ENCODE data around the gene FADS2.

Gene FADS2

GRCh38 chr11:61814247-61814957 is 13.7 kb upstream of the FADS2 start:
- Histone ChIP-seq H3K36me3 (ENCODE audit: insufficient read depth, low read length) (peaks cover 45% of the 10 kb centered on the region), H3K27ac (ENCODE audit: low read depth, low read length) (peak overlapping the region; percentile 81), H3K4me1 (ENCODE audit: insufficient read depth, low read length) (peaks cover 11% of the 10 kb centered on the region), H3K4me3 (ENCODE audit: low read length) (peak overlapping the region; percentile 51), H3K9ac (ENCODE audit: low read depth, low read length) (peak overlapping the region; percentile 73), H3K9me3 (ENCODE audit: insufficient read depth, low read depth, low read length) (no peaks in the 10 kb centered on the region), H3K27me3 (ENCODE audit: insufficient read depth, low read length) (no peaks in the 10 kb centered on the region)
- WGBS: 77% methylated on average over 16 of the region's 16 CpGs

- Histone ChIP-seq H3K4me3 (ENCODE audit: low read length) (peak overlapping the region; percentile 86), H3K9me3 (ENCODE audit: insufficient read depth, low read depth, low read length) (no peaks in the 10 kb centered on the region), H3K4me1 (ENCODE audit: insufficient read depth, low read length) (peaks cover 11% of the 10 kb centered on the region), H3K27me3 (ENCODE audit: insufficient read depth, low read length) (no peaks in the 10 kb centered on the region), H3K9ac (ENCODE audit: low read depth, low read length) (peak overlapping the region; percentile 94), H3K36me3 (ENCODE audit: insufficient read depth, low read length) (peaks cover 38% of the 10 kb centered on the region), H3K27ac (ENCODE audit: low read depth, low read length) (peak overlapping the region; percentile 94)
- WGBS: 2% methylated on average over 66 of the region's 66 CpGs
Observed at GRCh38 chr11:61814958-61815789, 12.9 kb upstream of the FADS2 start.

- Histone ChIP-seq H3K9me3 (ENCODE audit: insufficient read depth, low read depth, low read length) (no peaks in the 10 kb centered on the region), H3K27me3 (ENCODE audit: insufficient read depth, low read length) (no peaks in the 10 kb centered on the region), H3K9ac (ENCODE audit: low read depth, low read length) (peak overlapping the region; percentile 94), H3K27ac (ENCODE audit: low read depth, low read length) (peak overlapping the region; percentile 94), H3K36me3 (ENCODE audit: insufficient read depth, low read length) (peaks cover 29% of the 10 kb centered on the region), H3K4me3 (ENCODE audit: low read length) (peak overlapping the region; percentile 86), H3K4me1 (ENCODE audit: insufficient read depth, low read length) (peaks cover 11% of the 10 kb centered on the region)
- WGBS: under 1% methylated on average over 65 of the region's 69 CpGs
Observed at GRCh38 chr11:61815790-61816735, 12.0 kb upstream of the FADS2 start.

GRCh38 chr11:61816736-61817455 is 11.2 kb upstream of the FADS2 start, which contains the start of gene FADS1:
TSS of gene FADS1 (minus strand) at chr11:61817003. CDS start at chr11:61816929, 74 bp downstream.
- Histone ChIP-seq H3K9ac (ENCODE audit: low read depth, low read length) (peak within 1 kb of the TSS; percentile 94), H3K4me1 (ENCODE audit: insufficient read depth, low read length) (peaks cover 11% of the 10 kb centered on the region), H3K27me3 (ENCODE audit: insufficient read depth, low read length) (no peaks in the 10 kb centered on the region), H3K9me3 (ENCODE audit: insufficient read depth, low read depth, low read length) (no peaks in the 10 kb centered on the region), H3K4me3 (ENCODE audit: low read length) (peak within 1 kb of the TSS; percentile 86), H3K36me3 (ENCODE audit: insufficient read depth, low read length) (peaks cover 20% of the 10 kb centered on the region), H3K27ac (ENCODE audit: low read depth, low read length) (peak within 1 kb of the TSS; percentile 94)
- WGBS: under 1% methylated on average over 73 of the region's 73 CpGs

GRCh38 chr11:61817471-61818202 is 10.5 kb upstream of the FADS2 start:
- H3K36me3 ChIP-seq (ENCODE audit: insufficient read depth, low read length): peaks cover 13% of the 10 kb centered on the region
- peak overlapping the region; percentile 94; the same call in 1 of the 2 replicates for H3K9ac ChIP-seq (ENCODE audit: low read depth, low read length)
- WGBS: 52% methylated on average over 6 of the region's 6 CpGs
- H3K4me1 ChIP-seq (ENCODE audit: insufficient read depth, low read length): peaks cover 11% of the 10 kb centered on the region
- peak overlapping the region; percentile 94 for H3K27ac ChIP-seq (ENCODE audit: low read depth, low read length)
- no peaks in the 10 kb centered on the region for H3K9me3 ChIP-seq (ENCODE audit: insufficient read depth, low read depth, low read length)
- H3K27me3 ChIP-seq (ENCODE audit: insufficient read depth, low read length): no peaks in the 10 kb centered on the region
- peak overlapping the region; percentile 86 for H3K4me3 ChIP-seq (ENCODE audit: low read length)

- Histone ChIP-seq H3K27me3 (ENCODE audit: insufficient read depth, low read length) (no peaks in the 10 kb centered on the region), H3K36me3 (ENCODE audit: insufficient read depth, low read length) (peaks cover 5% of the 10 kb centered on the region; the same call in 1 of the 2 replicates), H3K27ac (ENCODE audit: low read depth, low read length) (no peak overlapping the region), H3K4me3 (ENCODE audit: low read length) (no peak overlapping the region), H3K4me1 (ENCODE audit: insufficient read depth, low read length) (peaks cover 11% of the 10 kb centered on the region), H3K9me3 (ENCODE audit: insufficient read depth, low read depth, low read length) (no peaks in the 10 kb centered on the region), H3K9ac (ENCODE audit: low read depth, low read length) (no peak overlapping the region)
- WGBS: 100% methylated on average over 2 of the region's 2 CpGs
Observed at GRCh38 chr11:61820174-61820573, 7.9 kb upstream of the FADS2 start.

GRCh38 chr11:61826930-61827570 is 1.1 kb upstream of the FADS2 start:
- Histone ChIP-seq H3K4me3 (ENCODE audit: low read length) (peak overlapping the region; percentile 97), H3K27ac (ENCODE audit: low read depth, low read length) (peak overlapping the region; percentile 92), H3K9ac (ENCODE audit: low read depth, low read length) (peak overlapping the region; percentile 97), H3K36me3 (ENCODE audit: insufficient read depth, low read length) (peaks cover 24% of the 10 kb centered on the region), H3K9me3 (ENCODE audit: insufficient read depth, low read depth, low read length) (no peaks in the 10 kb centered on the region), H3K27me3 (ENCODE audit: insufficient read depth, low read length) (no peaks in the 10 kb centered on the region), H3K4me1 (ENCODE audit: insufficient read depth, low read length) (peaks cover 22% of the 10 kb centered on the region)
- WGBS: 18% methylated on average over 23 of the region's 23 CpGs

GRCh38 chr11:61828379-61828628 is 204 bp downstream of the FADS2 start:
- peak overlapping the region; percentile 97 for H3K4me3 ChIP-seq (ENCODE audit: low read length)
- H3K9ac ChIP-seq (ENCODE audit: low read depth, low read length): peak overlapping the region; percentile 97
- peaks cover 32% of the 10 kb centered on the region for H3K36me3 ChIP-seq (ENCODE audit: insufficient read depth, low read length)
- WGBS: under 1% methylated on average over 16 of the region's 16 CpGs
- peak overlapping the region; percentile 92 for H3K27ac ChIP-seq (ENCODE audit: low read depth, low read length)
- H3K27me3 ChIP-seq (ENCODE audit: insufficient read depth, low read length): no peaks in the 10 kb centered on the region
- H3K4me1 ChIP-seq (ENCODE audit: insufficient read depth, low read length): peaks cover 30% of the 10 kb centered on the region
- no peaks in the 10 kb centered on the region for H3K9me3 ChIP-seq (ENCODE audit: insufficient read depth, low read depth, low read length)

GRCh38 chr11:61828629-61829407 is 718 bp downstream of the FADS2 start:
- WGBS: under 1% methylated on average over 55 of the region's 55 CpGs
- peak overlapping the region; percentile 97 for H3K4me3 ChIP-seq (ENCODE audit: low read length)

More at GRCh38 chr11:61828629-61829407, 718 bp downstream of the FADS2 start:
- Histone ChIP-seq H3K27ac (ENCODE audit: low read depth, low read length) (peak overlapping the region; percentile 92), H3K4me1 (ENCODE audit: insufficient read depth, low read length) (peaks cover 35% of the 10 kb centered on the region), H3K9ac (ENCODE audit: low read depth, low read length) (peak overlapping the region; percentile 97), H3K36me3 (ENCODE audit: insufficient read depth, low read length) (peaks cover 34% of the 10 kb centered on the region), H3K27me3 (ENCODE audit: insufficient read depth, low read length) (no peaks in the 10 kb centered on the region), H3K9me3 (ENCODE audit: insufficient read depth, low read depth, low read length) (no peaks in the 10 kb centered on the region)

Data from HUES64 (cell line).